Prostate gland (tissue), 2 donors: ENCODE data around the gene PIGT. TPM values are rescaled to one million over a fixed set of nuclear protein-coding genes. Genes with fewer than 3 reads are reported as not detected.

Experiments
- DNase-seq: peaks from one replicate; pipeline ENCODE4 v3.0.0-alpha.2; 2019; ENCODE audit warnings: low spot score
- H3K27ac ChIP-seq, 2 donors: fragments of 200-600 bp; sonication (generic); 2 replicates each; pipeline ENCODE4 v1.5.1; 2017 to 2019
- H3K27me3 ChIP-seq: fragments of 200-600 bp; sonication (generic); replicated peaks from 2 replicates; pipeline ENCODE4 v1.5.1; 2019; ENCODE audit not compliant: insufficient read depth
- H3K36me3 ChIP-seq, 2 donors: fragments of 200-600 bp; sonication (generic); 1 replicate in 1 of 2; 2 replicates in 1 of 2; pipeline versions ENCODE4 v1.5.1 to v1.8.1; 2017 to 2019
- H3K4me1 ChIP-seq: fragments of 200-600 bp; sonication (generic); replicated peaks from 2 replicates; pipeline ENCODE4 v1.5.1; 2019
- H3K4me3 ChIP-seq, 2 donors: fragments of 200-600 bp; sonication (generic); 2 replicates each; pipeline ENCODE4 v1.5.1; 2017 to 2019
- H3K9me3 ChIP-seq: fragments of 200-600 bp; sonication (generic); 2 replicates; pipeline ENCODE4 v1.5.1; 2017
- CTCF ChIP-seq, 4 experiments: fragments of 200-600 bp in 2 of 4; fragments of 450-650 bp in 2 of 4; sonication (generic) in 2 of 4; IDR thresholded peaks; 1 replicate in 3 of 4; 2 replicates in 1 of 4; pipeline ENCODE4 v1.5.1; 2016 to 2019; ENCODE audit warnings: antibody characterized with exemption in 4 of 4, mild to moderate bottlenecking in 2 of 4, moderate library complexity in 2 of 4
- POLR2A ChIP-seq: fragments of 450-650 bp; IDR thresholded peaks from one replicate; pipeline ENCODE4 v1.6.1; 2016; ENCODE audit warnings: antibody characterized with exemption, mild to moderate bottlenecking
- POLR2AphosphoS5 ChIP-seq: sonication (generic); formaldehyde crosslinking; IDR thresholded peaks from one replicate; pipeline ENCODE4 v1.6.1; 2017; ENCODE audit warnings: antibody characterized with exemption
- WGBS: methylation state at CpG from one replicate; pipeline ENCODE4 v1.1.5; 2018; 5-methylcytosine and 5-hydroxymethylcytosine counted together
- intact Hi-C: fragments of 100-400 bp; cut with DNase I; formaldehyde crosslinking; loops from one replicate; pipeline ENCODE4 v1.14.2; 2022
- total RNA-seq, 2 donors: library from RNA; depleted of rRNA; stranded (reverse); fragments of >200 nt; gene quantifications; one replicate each; pipeline ENCODE4 v1.1.0, GENCODE V29; 2016

The PIGT gene
- total RNA-seq, 2 donors from 2014 or later = 91.8 to 136 TPM

- Histone ChIP-seq H3K36me3 (peaks cover 2 to 11% of the 10 kb centered on the region in 2 donors), H3K9me3 (no peaks in the 10 kb centered on the region), H3K4me3 (no peak overlapping the region), H3K4me1 (no peaks in the 10 kb centered on the region), H3K27me3 (no peaks in the 10 kb centered on the region), H3K27ac (no peak overlapping the region)
- TF ChIP-seq CTCF (IDR thresholded peaks at IDR 0.05) = no peak
- TF ChIP-seq POLR2A = no peak
- no peak for TF ChIP-seq POLR2AphosphoS5
- no peak for DNase-seq
- intact Hi-C loops = no loop called here
- 70% methylated on average over 5 of the region's 5 CpGs for WGBS
Observed at GRCh38 chr20:45426320-45427016, 10.5 kb downstream of the PIGT start.

GRCh38 chr20:45427236-45428149 is 11.6 kb downstream of the PIGT start:
- H3K36me3 ChIP-seq = peaks cover 2 to 10% of the 10 kb centered on the region in 2 donors
- H3K27me3 ChIP-seq = no peaks in the 10 kb centered on the region
- no peak overlapping the region for H3K27ac ChIP-seq
- H3K4me1 ChIP-seq = no peaks in the 10 kb centered on the region
- no peak for DNase-seq
- H3K4me3 ChIP-seq = no peak overlapping the region
- TF ChIP-seq POLR2AphosphoS5 (no peak), CTCF (IDR thresholded peaks at IDR 0.05) (no peak), POLR2A (no peak)
- intact Hi-C loops = no loop called here
- no peaks in the 10 kb centered on the region for H3K9me3 ChIP-seq
- 82% methylated on average over 14 of the region's 14 CpGs for WGBS

GRCh38 chr20:45429618-45430017 is 13.7 kb downstream of the PIGT start:
- H3K9me3 ChIP-seq = no peaks in the 10 kb centered on the region
- no peak for TF ChIP-seq POLR2AphosphoS5
- peaks cover 1% of the 10 kb centered on the region in 2 donors for H3K36me3 ChIP-seq
- H3K27me3 ChIP-seq = no peaks in the 10 kb centered on the region
- H3K4me3 ChIP-seq = no peak overlapping the region
- intact Hi-C loops = loop anchor here (10.0 kb wide), 1 partner anchor 345 kb away; no protein-coding TSS in a partner anchor
- 84% methylated on average over 2 of the region's 2 CpGs for WGBS
- H3K27ac ChIP-seq = no peak overlapping the region
- H3K4me1 ChIP-seq = no peaks in the 10 kb centered on the region
- DNase-seq = no peak

GRCh38 chr20:45432294-45432693 is 16.4 kb downstream of the PIGT start:
- no peaks in the 10 kb centered on the region for H3K27me3 ChIP-seq
- intact Hi-C loops = loop anchor here (10.0 kb wide), 1 partner anchor 343 kb away; no protein-coding TSS in a partner anchor
- no peak overlapping the region for H3K27ac ChIP-seq
- TF ChIP-seq POLR2A = no peak
- TF ChIP-seq POLR2AphosphoS5 = no peak
- no peak for TF ChIP-seq CTCF (IDR thresholded peaks at IDR 0.05)
- H3K4me3 ChIP-seq = no peak overlapping the region
- WGBS = 84% methylated on average over 5 of the region's 5 CpGs
- H3K36me3 ChIP-seq = no peaks in the 10 kb centered on the region
- H3K9me3 ChIP-seq = no peaks in the 10 kb centered on the region
- no peaks in the 10 kb centered on the region for H3K4me1 ChIP-seq
- no peak for DNase-seq

- DNase-seq = no peak
- Histone ChIP-seq H3K27ac (no peak overlapping the region), H3K4me3 (no peak overlapping the region), H3K36me3 (no peaks in the 10 kb centered on the region), H3K4me1 (no peaks in the 10 kb centered on the region), H3K27me3 (no peaks in the 10 kb centered on the region), H3K9me3 (no peaks in the 10 kb centered on the region)
- no peak for TF ChIP-seq POLR2AphosphoS5
- no peak for TF ChIP-seq CTCF (IDR thresholded peaks at IDR 0.05)
- no peak for TF ChIP-seq POLR2A
- WGBS = 64% methylated on average over 3 of the region's 3 CpGs
- intact Hi-C loops = loop anchor here (10.0 kb wide), 1 partner anchor 341 kb away; no protein-coding TSS in a partner anchor
Observed at GRCh38 chr20:45433316-45433715, 17.4 kb downstream of the PIGT start.
